B cell (primary cell): ENCODE measurements around the gene JAKMIP2.

Experiments used
- EZH2 ChIP-seq: IDR thresholded peaks from 2 replicates; pipeline ENCODE4 v1.6.1; 2012; ENCODE audit warnings: borderline replicate concordance, low read depth, mild to moderate bottlenecking, moderate library complexity, low read length; ENCODE audit not compliant: insufficient read depth, poor library complexity, severe bottlenecking
- TF ChIP-seq, protein P1 (sequence below): fragments of 200-600 bp; IDR thresholded peaks from one replicate; pipeline ENCODE4 v1.8.0; 2022; ENCODE audit warnings: antibody characterized with exemption, mild to moderate bottlenecking

DNA sequence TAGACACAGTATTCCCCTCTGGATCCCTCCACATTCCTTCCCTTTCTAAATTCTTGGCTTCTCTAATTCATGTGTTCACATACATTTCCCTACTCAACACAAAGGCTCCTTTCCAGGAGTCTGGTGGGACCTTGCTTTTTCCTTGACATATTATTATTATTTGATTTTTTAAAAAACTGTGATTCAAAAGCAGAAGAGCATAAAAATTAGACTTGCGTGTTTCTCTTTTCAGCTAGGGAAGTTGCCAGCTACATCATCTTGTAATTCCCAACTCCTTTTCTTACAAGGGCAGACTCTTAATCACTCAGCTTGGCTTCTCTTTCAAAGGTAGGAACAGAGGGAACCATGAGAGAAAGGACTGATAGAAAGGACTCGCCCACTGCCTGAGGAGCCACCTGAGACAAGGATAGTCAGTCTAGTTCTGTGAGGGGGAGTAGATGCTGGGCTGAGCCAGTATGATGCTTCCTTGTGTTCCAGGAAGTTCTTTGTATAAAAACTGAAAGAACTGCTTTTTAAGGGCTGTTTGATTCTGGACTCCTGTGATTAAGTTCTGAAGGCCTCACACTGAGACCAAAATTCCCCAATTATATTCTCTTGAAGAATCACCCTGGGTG is 221.7 kb downstream of the JAKMIP2 start:
- no peak for TF ChIP-seq EZH2
- TF ChIP-seq, protein P1, sequence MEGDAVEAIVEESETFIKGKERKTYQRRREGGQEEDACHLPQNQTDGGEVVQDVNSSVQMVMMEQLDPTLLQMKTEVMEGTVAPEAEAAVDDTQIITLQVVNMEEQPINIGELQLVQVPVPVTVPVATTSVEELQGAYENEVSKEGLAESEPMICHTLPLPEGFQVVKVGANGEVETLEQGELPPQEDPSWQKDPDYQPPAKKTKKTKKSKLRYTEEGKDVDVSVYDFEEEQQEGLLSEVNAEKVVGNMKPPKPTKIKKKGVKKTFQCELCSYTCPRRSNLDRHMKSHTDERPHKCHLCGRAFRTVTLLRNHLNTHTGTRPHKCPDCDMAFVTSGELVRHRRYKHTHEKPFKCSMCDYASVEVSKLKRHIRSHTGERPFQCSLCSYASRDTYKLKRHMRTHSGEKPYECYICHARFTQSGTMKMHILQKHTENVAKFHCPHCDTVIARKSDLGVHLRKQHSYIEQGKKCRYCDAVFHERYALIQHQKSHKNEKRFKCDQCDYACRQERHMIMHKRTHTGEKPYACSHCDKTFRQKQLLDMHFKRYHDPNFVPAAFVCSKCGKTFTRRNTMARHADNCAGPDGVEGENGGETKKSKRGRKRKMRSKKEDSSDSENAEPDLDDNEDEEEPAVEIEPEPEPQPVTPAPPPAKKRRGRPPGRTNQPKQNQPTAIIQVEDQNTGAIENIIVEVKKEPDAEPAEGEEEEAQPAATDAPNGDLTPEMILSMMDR, result no peak
